ENCODE data around the gene ZNF138. TPM values are rescaled to one million over a fixed set of nuclear protein-coding genes. Genes with fewer than 3 reads are reported as not detected.

Gene ZNF138
- total RNA-seq, 1 experiment from 2014 or later, result 12.5 TPM

- POLR2A ChIA-PET, result no interaction called here
- no peaks in the 10 kb centered on the region for H3K27me3 Mint-ChIP-seq (ENCODE audit: insufficient read depth, unreplicated experiment)
- no peaks in the 10 kb centered on the region for H3K4me1 Mint-ChIP-seq (ENCODE audit: low read depth, unreplicated experiment)
- Histone ChIP-seq H3K27me3 (replicated peaks; ENCODE audit: control insufficient read depth, insufficient read depth, low read length) (no peaks in the 10 kb centered on the region), H3K4me1 (no peaks in the 10 kb centered on the region), H3K4me3 (ENCODE audit: low read depth, low read length) (no peak overlapping the region), H3K36me3 (ENCODE audit: control insufficient read depth, insufficient read depth, low read length) (no peaks in the 10 kb centered on the region), H3K9me3 (peaks cover 4% of the 10 kb centered on the region; the same call in 1 of the 2 replicates)
- intact Hi-C loops (cut with micrococcal nuclease; ENCODE audit: unreplicated experiment), result no loop called here
- no peak overlapping the region for H3K4me3 Mint-ChIP-seq (ENCODE audit: unreplicated experiment)
- TF ChIP-seq CTCF (IDR thresholded peaks at IDR 0.05; ENCODE audit: insufficient read depth in 1 of 2, low read depth in 1 of 2, low read length in 1 of 2, severe bottlenecking in 1 of 2, unreplicated experiment in 1 of 2), result no peak
- H3K9me3 Mint-ChIP-seq (ENCODE audit: unreplicated experiment), result no peaks in the 10 kb centered on the region
- BruUV-seq (replicated peaks), result no TSS peak
- no peak for DNase-seq
- H3K36me3 Mint-ChIP-seq (ENCODE audit: insufficient read depth, unreplicated experiment), result no peaks in the 10 kb centered on the region
- CTCF ChIA-PET, result no interaction called here
- no peak overlapping the region for H3K27ac Mint-ChIP-seq (ENCODE audit: unreplicated experiment)
Observed at GRCh38 chr7:64849924-64850499, 55.8 kb downstream of the ZNF138 start.

- Histone ChIP-seq H3K4me3 (ENCODE audit: low read depth, low read length) (no peak overlapping the region), H3K9me3 (peaks cover 4% of the 10 kb centered on the region; the same call in 1 of the 2 replicates), H3K4me1 (no peaks in the 10 kb centered on the region), H3K36me3 (ENCODE audit: control insufficient read depth, insufficient read depth, low read length) (no peaks in the 10 kb centered on the region), H3K27me3 (replicated peaks; ENCODE audit: control insufficient read depth, insufficient read depth, low read length) (no peaks in the 10 kb centered on the region)
- ChIA-PET CTCF (no interaction called here), POLR2A (no interaction called here)
- Mint-ChIP-seq H3K27me3 (ENCODE audit: insufficient read depth, unreplicated experiment) (no peaks in the 10 kb centered on the region), H3K4me1 (ENCODE audit: low read depth, unreplicated experiment) (no peaks in the 10 kb centered on the region), H3K4me3 (ENCODE audit: unreplicated experiment) (no peak overlapping the region), H3K27ac (ENCODE audit: unreplicated experiment) (no peak overlapping the region), H3K9me3 (ENCODE audit: unreplicated experiment) (no peaks in the 10 kb centered on the region), H3K36me3 (ENCODE audit: insufficient read depth, unreplicated experiment) (no peaks in the 10 kb centered on the region)
- intact Hi-C loops (cut with micrococcal nuclease; ENCODE audit: unreplicated experiment), result no loop called here
- DNase-seq, result no peak
- TF ChIP-seq CTCF (IDR thresholded peaks at IDR 0.05; ENCODE audit: insufficient read depth in 1 of 2, low read depth in 1 of 2, low read length in 1 of 2, severe bottlenecking in 1 of 2, unreplicated experiment in 1 of 2), result no peak
- BruUV-seq (replicated peaks), result no TSS peak
Observed at GRCh38 chr7:64853679-64854078, 59.5 kb downstream of the ZNF138 start.

- H3K27me3 Mint-ChIP-seq (ENCODE audit: insufficient read depth, unreplicated experiment), result no peaks in the 10 kb centered on the region
Observed at GRCh38 chr7:64854969-64855368, 60.7 kb downstream of the ZNF138 start.

More at GRCh38 chr7:64854969-64855368, 60.7 kb downstream of the ZNF138 start:
- TF ChIP-seq CTCF (IDR thresholded peaks at IDR 0.05; ENCODE audit: insufficient read depth in 1 of 2, low read depth in 1 of 2, low read length in 1 of 2, severe bottlenecking in 1 of 2, unreplicated experiment in 1 of 2), result no peak
- CTCF ChIA-PET, result no interaction called here
- H3K9me3 ChIP-seq, result no peaks in the 10 kb centered on the region
- Mint-ChIP-seq H3K36me3 (ENCODE audit: insufficient read depth, unreplicated experiment) (no peaks in the 10 kb centered on the region), H3K27ac (ENCODE audit: unreplicated experiment) (no peak overlapping the region), H3K4me3 (ENCODE audit: unreplicated experiment) (no peak overlapping the region), H3K9me3 (ENCODE audit: unreplicated experiment) (no peaks in the 10 kb centered on the region), H3K4me1 (ENCODE audit: low read depth, unreplicated experiment) (no peaks in the 10 kb centered on the region)
- DNase-seq, result no peak
- POLR2A ChIA-PET, result no interaction called here
- intact Hi-C loops (cut with micrococcal nuclease; ENCODE audit: unreplicated experiment), result no loop called here
- BruUV-seq (replicated peaks), result no TSS peak
- H3K36me3 ChIP-seq (ENCODE audit: control insufficient read depth, insufficient read depth, low read length), result no peaks in the 10 kb centered on the region
- H3K27me3 ChIP-seq (replicated peaks; ENCODE audit: control insufficient read depth, insufficient read depth, low read length), result no peaks in the 10 kb centered on the region
- H3K4me3 ChIP-seq (ENCODE audit: low read depth, low read length), result no peak overlapping the region
- H3K4me1 ChIP-seq, result no peaks in the 10 kb centered on the region
